GM23338 (cell line): ENCODE results near the gene NPHP1.
"Not testable (repeated sequence)": the region's sequence is repeated elsewhere in the genome, so short reads cannot be mapped to it uniquely, and the experiment has no call there.

Source experiments
- CREB1 ChIP-seq: fragments of 250-450 bp; sonication (Bioruptor Pico); IDR thresholded peaks from 2 replicates; pipeline ENCODE4 v1.5.0; 2020; ENCODE audit warnings: low read depth, mild to moderate bottlenecking, moderate library complexity
- CTCF ChIP-seq, 2 experiments: fragments of 200-600 bp in 1 of 2; sonication (generic) in 1 of 2; conservative IDR thresholded peaks; 2 replicates each; pipeline versions ENCODE4 v1.5.1 to v1.6.1; 2016 to 2017; ENCODE audit warnings: antibody characterized with exemption in 2 of 2, low read depth in 2 of 2, mild to moderate bottlenecking in 2 of 2, moderate library complexity in 1 of 2
- ETS1 ChIP-seq: IDR thresholded peaks from 2 replicates; pipeline ENCODE4 v1.6.1; 2016; ENCODE audit warnings: antibody characterized with exemption
- EZH2 ChIP-seq: fragments of 200-600 bp; sonication (generic); IDR thresholded peaks from one replicate; pipeline ENCODE4 v1.8.0; 2017; ENCODE audit warnings: antibody characterized with exemption, mild to moderate bottlenecking, low read depth; ENCODE audit not compliant: unreplicated experiment
- EZH2phosphoT487 ChIP-seq: fragments of 200-600 bp; sonication (generic); IDR thresholded peaks from one replicate; pipeline ENCODE4 v1.8.1; 2018; ENCODE audit warnings: antibody characterized with exemption; ENCODE audit not compliant: unreplicated experiment
- JUNB ChIP-seq: IDR thresholded peaks from one replicate; pipeline ENCODE4 v1.6.1; 2016; ENCODE audit warnings: antibody characterized with exemption; ENCODE audit not compliant: unreplicated experiment
- POLR2AphosphoS5 ChIP-seq: IDR thresholded peaks from 2 replicates; pipeline ENCODE4 v1.6.1; 2016; ENCODE audit warnings: antibody characterized with exemption, low read depth
- STAT1 ChIP-seq: IDR thresholded peaks from one replicate; pipeline ENCODE4 v1.6.1; 2016; ENCODE audit warnings: antibody characterized with exemption; ENCODE audit not compliant: unreplicated experiment
- ZNF462 ChIP-seq: fragments of 250-450 bp; sonication (Bioruptor Pico); IDR thresholded peaks from 2 replicates; pipeline ENCODE4 v1.5.0; 2020; ENCODE audit warnings: mild to moderate bottlenecking, moderate library complexity
- TF ChIP-seq, protein P1 (sequence below): IDR thresholded peaks from one replicate; pipeline ENCODE4 v1.6.1; 2018; ENCODE audit warnings: antibody characterized with exemption; ENCODE audit not compliant: unreplicated experiment

DNA sequence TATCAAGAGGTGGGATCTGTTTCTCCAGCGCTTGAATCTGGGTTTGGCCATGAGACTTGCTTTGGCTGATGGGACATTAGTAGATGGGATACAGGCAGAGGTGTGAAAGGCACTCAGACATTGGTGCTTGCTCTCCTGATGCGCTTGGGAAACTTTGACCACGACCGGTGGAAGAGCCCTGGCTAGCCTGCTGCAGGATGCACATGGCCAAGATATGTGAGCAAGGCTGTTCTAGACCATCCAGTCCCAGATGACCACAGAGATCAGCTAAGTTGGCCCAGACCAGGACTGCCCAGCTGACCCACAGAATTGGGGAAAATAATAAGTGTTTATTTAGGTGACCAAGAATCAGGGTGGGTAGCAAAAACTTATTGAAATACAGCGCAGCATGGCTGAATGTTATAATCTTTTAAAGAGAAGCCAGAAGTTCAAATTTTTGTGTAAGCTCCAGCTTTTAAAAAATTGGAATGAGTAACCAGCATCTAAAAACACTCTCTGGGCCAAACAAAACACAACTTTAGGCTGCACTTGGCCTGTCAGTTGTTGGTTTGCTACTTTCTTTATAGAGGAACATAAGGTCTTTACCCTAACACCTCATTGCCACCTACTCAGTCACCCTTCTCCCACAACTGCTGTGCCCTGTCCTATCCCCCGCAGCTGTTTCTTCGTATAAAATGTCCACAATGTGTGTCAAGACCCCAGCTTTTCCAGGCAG lies 43.4 kb upstream of the NPHP1 start:
- TF ChIP-seq CTCF (conservative IDR thresholded peaks at IDR 0.05; ENCODE audit: low read depth in 2 of 2); POLR2AphosphoS5; ETS1; EZH2phosphoT487; CREB1 (CRISPR knock-in tag); EZH2; JUNB; STAT1; ZNF462: not testable (repeated sequence)
- TF ChIP-seq, protein P1, sequence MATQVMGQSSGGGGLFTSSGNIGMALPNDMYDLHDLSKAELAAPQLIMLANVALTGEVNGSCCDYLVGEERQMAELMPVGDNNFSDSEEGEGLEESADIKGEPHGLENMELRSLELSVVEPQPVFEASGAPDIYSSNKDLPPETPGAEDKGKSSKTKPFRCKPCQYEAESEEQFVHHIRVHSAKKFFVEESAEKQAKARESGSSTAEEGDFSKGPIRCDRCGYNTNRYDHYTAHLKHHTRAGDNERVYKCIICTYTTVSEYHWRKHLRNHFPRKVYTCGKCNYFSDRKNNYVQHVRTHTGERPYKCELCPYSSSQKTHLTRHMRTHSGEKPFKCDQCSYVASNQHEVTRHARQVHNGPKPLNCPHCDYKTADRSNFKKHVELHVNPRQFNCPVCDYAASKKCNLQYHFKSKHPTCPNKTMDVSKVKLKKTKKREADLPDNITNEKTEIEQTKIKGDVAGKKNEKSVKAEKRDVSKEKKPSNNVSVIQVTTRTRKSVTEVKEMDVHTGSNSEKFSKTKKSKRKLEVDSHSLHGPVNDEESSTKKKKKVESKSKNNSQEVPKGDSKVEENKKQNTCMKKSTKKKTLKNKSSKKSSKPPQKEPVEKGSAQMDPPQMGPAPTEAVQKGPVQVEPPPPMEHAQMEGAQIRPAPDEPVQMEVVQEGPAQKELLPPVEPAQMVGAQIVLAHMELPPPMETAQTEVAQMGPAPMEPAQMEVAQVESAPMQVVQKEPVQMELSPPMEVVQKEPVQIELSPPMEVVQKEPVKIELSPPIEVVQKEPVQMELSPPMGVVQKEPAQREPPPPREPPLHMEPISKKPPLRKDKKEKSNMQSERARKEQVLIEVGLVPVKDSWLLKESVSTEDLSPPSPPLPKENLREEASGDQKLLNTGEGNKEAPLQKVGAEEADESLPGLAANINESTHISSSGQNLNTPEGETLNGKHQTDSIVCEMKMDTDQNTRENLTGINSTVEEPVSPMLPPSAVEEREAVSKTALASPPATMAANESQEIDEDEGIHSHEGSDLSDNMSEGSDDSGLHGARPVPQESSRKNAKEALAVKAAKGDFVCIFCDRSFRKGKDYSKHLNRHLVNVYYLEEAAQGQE, result not testable (repeated sequence)
